Measurements from ENCODE around the gene PHC1.

DNA sequence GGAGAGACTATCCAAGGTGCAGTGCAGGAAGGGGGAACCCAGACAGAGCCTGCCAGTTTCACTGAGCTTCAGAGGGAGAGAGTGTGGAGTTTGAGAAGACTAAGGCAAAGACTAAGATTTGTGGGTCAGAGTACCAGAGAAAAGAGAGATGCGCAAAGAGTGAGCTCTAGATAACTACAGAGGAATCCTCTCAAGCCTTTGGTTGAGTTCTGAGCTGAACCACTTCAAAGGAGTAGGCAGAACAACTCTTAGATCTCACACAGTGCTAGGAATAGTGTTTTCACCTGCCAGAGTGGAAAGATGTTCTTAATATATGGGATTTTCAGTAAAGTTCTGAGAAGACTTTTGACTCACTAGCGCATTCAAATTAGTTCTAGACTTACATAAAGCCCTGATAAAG lies 45.9 kb downstream of the PHC1 start:
- TF ChIP-seq, protein P1, sequence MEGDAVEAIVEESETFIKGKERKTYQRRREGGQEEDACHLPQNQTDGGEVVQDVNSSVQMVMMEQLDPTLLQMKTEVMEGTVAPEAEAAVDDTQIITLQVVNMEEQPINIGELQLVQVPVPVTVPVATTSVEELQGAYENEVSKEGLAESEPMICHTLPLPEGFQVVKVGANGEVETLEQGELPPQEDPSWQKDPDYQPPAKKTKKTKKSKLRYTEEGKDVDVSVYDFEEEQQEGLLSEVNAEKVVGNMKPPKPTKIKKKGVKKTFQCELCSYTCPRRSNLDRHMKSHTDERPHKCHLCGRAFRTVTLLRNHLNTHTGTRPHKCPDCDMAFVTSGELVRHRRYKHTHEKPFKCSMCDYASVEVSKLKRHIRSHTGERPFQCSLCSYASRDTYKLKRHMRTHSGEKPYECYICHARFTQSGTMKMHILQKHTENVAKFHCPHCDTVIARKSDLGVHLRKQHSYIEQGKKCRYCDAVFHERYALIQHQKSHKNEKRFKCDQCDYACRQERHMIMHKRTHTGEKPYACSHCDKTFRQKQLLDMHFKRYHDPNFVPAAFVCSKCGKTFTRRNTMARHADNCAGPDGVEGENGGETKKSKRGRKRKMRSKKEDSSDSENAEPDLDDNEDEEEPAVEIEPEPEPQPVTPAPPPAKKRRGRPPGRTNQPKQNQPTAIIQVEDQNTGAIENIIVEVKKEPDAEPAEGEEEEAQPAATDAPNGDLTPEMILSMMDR (IDR thresholded peaks at IDR 0.05): no peak
- no peak for TF ChIP-seq EP300 (IDR thresholded peaks at IDR 0.05)
